T-helper 2 cell treated with Interferon-gamma antibody and Interleukin-4, amounts not matched to agents 5 μg/mL and 100 μg/mL, for 36 hours (primary cell): Measurements from ENCODE around the gene PTPRM.

Experiments used
- DNase-seq: peaks from one replicate; pipeline ENCODE4 v3.0.0; 2021; ENCODE audit warnings: low spot score
- H3K27ac Mint-ChIP-seq: one replicate; pipeline ENCODE4 v1.8.0; 2021; ENCODE audit warnings: mild to moderate bottlenecking, mixed read lengths
- H3K27me3 Mint-ChIP-seq: one replicate; pipeline ENCODE4 v1.8.0; 2021; ENCODE audit warnings: low read depth, mixed read lengths
- H3K36me3 Mint-ChIP-seq: one replicate; pipeline ENCODE4 v1.8.0; 2021; ENCODE audit warnings: low read depth, mixed read lengths
- H3K4me1 Mint-ChIP-seq: one replicate; pipeline ENCODE4 v1.8.0; 2021; ENCODE audit warnings: low read depth, mixed read lengths
- H3K4me3 Mint-ChIP-seq: one replicate; pipeline ENCODE4 v1.8.0; 2022; ENCODE audit warnings: mild to moderate bottlenecking, moderate library complexity, mixed read lengths
- H3K9me3 Mint-ChIP-seq: one replicate; pipeline ENCODE4 v1.8.0; 2021; ENCODE audit warnings: mixed read lengths

Gene PTPRM

DNA sequence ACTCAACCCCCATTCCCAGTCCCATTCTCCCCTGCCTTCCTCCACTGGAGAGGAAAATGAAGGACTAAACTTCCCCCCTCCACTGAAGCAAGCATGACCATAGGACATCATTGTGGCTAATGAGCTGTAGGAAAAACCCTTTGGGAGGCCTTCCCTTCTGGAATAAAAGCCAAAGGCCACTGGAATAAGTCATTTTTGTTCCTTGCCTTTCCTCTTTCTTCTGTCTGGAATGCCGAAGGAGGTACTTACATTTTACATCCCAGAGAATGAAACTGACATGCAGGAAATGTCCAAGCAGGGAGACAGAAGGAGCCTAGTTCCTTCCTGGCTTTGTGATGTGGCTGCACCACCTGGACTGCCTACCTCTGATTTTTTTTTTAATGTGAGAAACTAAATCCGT, 9.1 kb upstream of the PTPRM start:
- H3K27me3 Mint-ChIP-seq = peaks cover 2% of the 10 kb centered on the region
- H3K4me3 Mint-ChIP-seq = no peak overlapping the region
- H3K36me3 Mint-ChIP-seq = no peaks in the 10 kb centered on the region
- no peaks in the 10 kb centered on the region for H3K9me3 Mint-ChIP-seq
- no peak overlapping the region for H3K27ac Mint-ChIP-seq
- no peaks in the 10 kb centered on the region for H3K4me1 Mint-ChIP-seq
- DNase-seq = no peak

DNA sequence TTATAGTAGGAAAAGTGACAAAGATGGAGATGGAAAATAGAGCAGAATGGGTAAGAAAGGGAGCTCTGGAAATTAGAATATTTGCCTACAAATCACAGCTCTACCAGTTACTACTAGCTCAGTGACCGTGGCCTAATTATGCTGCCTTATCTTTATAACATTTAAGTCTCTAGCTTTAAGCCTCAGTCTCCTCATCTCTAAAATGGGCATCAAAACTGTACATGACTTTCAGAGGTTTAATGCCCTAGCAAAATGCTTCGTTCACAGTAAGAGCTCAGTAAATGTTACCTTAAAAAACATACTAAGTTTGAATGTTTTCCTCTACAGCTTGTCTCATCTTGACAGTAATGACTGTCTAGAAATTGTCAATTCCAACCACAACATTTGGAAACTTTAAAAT, 8.3 kb upstream of the PTPRM start:
- no peaks in the 10 kb centered on the region for H3K9me3 Mint-ChIP-seq
- no peaks in the 10 kb centered on the region for H3K36me3 Mint-ChIP-seq
- no peak for DNase-seq
- no peak overlapping the region for H3K4me3 Mint-ChIP-seq
- peaks cover 2% of the 10 kb centered on the region for H3K27me3 Mint-ChIP-seq
- H3K27ac Mint-ChIP-seq = no peak overlapping the region
- no peaks in the 10 kb centered on the region for H3K4me1 Mint-ChIP-seq

DNA sequence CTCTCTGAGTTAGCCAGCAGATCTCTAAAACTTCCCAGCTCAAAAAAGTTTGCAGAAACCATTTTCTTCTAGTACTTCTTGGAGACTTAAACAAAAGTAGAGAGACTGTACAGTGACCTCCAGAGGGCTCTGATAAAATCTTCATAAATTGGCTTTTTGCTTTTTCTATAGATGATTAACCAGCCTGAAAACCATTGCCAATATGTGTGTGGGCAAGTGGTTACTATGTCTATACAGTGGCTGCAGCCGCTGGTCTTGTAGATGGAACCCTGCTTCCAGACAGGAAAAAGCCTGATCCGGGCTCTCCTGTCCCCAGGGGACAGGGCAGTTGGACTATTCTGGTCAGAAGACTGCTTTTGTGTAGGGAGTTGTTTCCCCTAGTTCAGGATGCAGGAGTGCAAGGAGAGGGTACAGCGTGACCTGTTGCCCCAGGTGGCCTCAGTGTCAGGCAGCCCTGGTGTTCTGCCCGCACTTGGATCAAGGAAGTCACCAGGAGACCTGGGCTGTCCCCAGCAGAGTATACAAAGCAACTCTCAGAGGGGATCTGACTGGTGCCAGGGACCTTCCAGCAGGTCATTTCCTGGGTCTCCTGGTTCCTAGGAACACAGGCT, 7.3 kb upstream of the PTPRM start:
- DNase-seq = no peak
- Mint-ChIP-seq H3K4me1 (no peaks in the 10 kb centered on the region), H3K27ac (no peak overlapping the region), H3K4me3 (no peak overlapping the region), H3K9me3 (no peaks in the 10 kb centered on the region), H3K27me3 (peaks cover 10% of the 10 kb centered on the region), H3K36me3 (no peaks in the 10 kb centered on the region)

DNA sequence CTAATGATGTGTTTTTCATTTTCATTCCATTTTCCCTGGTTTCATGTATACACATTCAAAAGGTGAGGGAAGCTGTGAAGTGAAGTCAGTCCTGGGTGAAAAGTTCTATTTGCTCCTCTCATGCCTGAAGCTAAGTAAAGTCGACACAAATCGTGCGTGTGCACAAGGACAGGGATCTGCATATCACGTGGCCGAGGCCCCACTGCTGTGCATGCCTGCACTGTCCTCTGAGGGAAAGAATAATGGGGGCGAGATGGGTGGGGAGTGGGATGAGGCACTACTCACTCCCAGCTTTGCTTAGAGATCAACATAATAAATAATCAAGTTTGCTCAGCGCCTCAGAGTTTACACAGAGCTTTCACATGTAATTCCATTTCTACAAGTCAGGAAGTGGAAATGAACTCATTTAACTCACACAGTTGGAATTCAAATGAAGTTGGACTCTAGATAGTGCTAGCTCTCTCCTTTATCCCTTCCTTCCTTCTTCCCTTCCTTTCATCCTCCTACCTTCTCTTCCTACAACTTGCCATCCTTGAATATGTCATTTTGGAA, 5.1 kb upstream of the PTPRM start:
- no peaks in the 10 kb centered on the region for H3K36me3 Mint-ChIP-seq
- H3K9me3 Mint-ChIP-seq = no peaks in the 10 kb centered on the region
- H3K4me3 Mint-ChIP-seq = no peak overlapping the region
- H3K27me3 Mint-ChIP-seq = peaks cover 25% of the 10 kb centered on the region
- no peak overlapping the region for H3K27ac Mint-ChIP-seq
- DNase-seq = no peak
- H3K4me1 Mint-ChIP-seq = no peaks in the 10 kb centered on the region

DNA sequence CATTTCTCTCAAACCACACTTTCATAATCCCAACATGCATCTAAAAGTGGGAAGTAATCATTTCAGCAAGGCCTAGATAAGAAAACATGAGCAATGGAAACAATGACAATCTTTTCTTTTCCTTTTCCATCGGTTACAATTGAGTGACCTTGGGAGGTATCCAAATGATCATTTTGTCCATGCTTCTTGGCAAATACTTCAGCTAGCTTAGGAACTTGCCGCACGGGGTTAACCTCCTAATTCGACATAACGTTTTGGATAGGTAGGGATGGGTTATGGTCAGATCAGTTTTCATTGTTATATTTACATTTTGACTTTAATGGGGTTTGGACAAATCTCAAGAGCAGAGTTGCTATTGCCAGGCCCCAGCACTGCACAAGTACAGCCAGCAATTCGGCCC, 4.6 kb upstream of the PTPRM start:
- no peaks in the 10 kb centered on the region for H3K9me3 Mint-ChIP-seq
- H3K4me3 Mint-ChIP-seq = no peak overlapping the region
- no peak overlapping the region for H3K27ac Mint-ChIP-seq
- H3K4me1 Mint-ChIP-seq = no peaks in the 10 kb centered on the region
- no peak for DNase-seq
- H3K36me3 Mint-ChIP-seq = no peaks in the 10 kb centered on the region
- H3K27me3 Mint-ChIP-seq = peaks cover 25% of the 10 kb centered on the region

DNA sequence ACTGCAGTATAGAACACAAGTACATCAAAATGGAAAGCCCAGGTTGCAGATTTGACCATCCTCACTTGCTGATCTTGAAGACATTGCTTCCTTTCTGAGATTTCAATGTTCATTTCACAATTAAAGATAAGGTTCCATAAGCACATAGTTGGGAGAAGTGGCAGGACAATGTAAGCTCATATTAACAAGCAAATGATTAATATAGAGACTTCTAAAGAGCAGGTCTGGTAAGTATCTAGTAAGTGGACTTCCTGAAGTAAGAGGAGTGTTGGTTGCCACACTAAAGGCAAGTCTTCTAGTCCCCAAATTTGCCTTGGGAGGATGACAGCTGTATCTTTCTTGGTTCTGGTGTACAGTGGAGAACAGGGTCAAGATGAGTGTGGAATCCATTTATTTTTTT, 1.4 kb upstream of the PTPRM start:
- no peak overlapping the region for H3K27ac Mint-ChIP-seq
- no peaks in the 10 kb centered on the region for H3K36me3 Mint-ChIP-seq
- no peaks in the 10 kb centered on the region for H3K9me3 Mint-ChIP-seq
- H3K27me3 Mint-ChIP-seq = peaks cover 46% of the 10 kb centered on the region
- H3K4me3 Mint-ChIP-seq = no peak overlapping the region
- DNase-seq = no peak
- H3K4me1 Mint-ChIP-seq = no peaks in the 10 kb centered on the region

DNA sequence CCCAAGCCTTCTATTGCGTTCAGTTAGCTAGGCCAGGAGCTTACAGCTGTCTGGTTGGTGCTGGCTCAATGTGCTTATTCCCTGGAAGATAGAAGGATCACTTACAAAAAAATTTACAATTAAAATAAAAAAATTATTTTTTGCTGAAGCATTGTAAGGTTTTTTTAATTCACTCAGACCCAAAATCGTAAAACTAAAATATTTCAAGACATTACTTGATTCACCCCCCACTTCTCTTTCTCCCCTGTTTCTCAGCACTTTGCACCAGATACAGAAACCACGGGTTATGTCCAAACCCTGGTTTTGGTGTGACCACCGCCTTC, 911 bp upstream of the PTPRM start:
- H3K4me3 Mint-ChIP-seq = peak overlapping the region; percentile 66
- peaks cover 50% of the 10 kb centered on the region for H3K27me3 Mint-ChIP-seq

DNA sequence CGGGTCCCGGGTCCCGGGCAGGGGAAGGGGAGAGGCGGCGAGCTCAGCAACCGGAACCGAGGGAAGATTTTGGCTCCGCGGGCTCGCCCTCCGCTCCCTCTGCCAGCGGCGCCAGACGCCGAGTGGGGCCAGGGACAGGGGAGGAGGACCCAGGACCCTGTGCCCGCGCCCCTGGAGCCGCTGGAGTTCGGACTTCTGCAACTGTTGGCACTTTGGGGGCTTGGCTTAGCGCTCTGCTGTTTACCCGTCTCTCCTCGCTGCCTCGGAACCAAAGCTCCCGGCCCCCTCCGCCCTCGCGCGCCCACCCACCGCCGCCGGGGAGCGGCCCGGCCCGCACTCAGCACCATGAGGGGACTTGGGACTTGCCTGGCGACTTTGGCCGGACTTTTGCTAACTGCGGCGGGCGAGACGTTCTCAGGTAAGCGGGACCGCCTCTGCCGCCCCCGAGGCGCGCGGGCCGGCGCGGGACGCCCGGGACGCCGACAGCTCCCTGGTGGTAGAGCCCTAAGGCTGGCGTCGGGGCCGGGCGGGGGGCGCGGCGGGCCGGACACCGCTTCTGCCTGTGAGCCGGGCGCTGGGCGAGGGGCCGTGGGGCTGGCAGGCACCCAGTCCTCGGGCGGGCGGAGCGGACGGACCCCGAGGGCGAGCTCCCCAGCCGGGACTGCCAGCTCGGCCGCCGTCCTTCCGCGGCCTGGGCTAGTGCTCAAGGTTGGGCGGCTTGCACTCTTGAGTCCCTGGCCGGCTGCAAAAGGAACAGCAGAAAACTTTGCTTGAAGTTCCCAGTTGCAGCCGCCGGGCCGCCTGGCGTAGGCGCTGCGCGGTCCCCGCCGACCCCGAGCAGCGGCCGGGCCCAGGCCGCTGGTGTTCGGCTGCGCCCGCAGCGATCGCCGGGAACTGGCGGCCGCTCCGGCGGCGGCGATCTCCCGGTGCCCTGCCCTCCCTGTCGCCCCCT, 634 bp downstream of the PTPRM start:
- no peaks in the 10 kb centered on the region for H3K36me3 Mint-ChIP-seq
- no peak overlapping the region for H3K4me3 Mint-ChIP-seq
- H3K9me3 Mint-ChIP-seq = no peaks in the 10 kb centered on the region
- H3K27me3 Mint-ChIP-seq = peaks cover 52% of the 10 kb centered on the region
- no peak for DNase-seq
- H3K4me1 Mint-ChIP-seq = no peaks in the 10 kb centered on the region
- no peak overlapping the region for H3K27ac Mint-ChIP-seq

More for the DNA sequence above, 911 bp upstream of the PTPRM start:
- no peaks in the 10 kb centered on the region for H3K4me1 Mint-ChIP-seq
- no peaks in the 10 kb centered on the region for H3K9me3 Mint-ChIP-seq
- no peak overlapping the region for H3K27ac Mint-ChIP-seq
- H3K36me3 Mint-ChIP-seq = no peaks in the 10 kb centered on the region
- no peak for DNase-seq

DNA sequence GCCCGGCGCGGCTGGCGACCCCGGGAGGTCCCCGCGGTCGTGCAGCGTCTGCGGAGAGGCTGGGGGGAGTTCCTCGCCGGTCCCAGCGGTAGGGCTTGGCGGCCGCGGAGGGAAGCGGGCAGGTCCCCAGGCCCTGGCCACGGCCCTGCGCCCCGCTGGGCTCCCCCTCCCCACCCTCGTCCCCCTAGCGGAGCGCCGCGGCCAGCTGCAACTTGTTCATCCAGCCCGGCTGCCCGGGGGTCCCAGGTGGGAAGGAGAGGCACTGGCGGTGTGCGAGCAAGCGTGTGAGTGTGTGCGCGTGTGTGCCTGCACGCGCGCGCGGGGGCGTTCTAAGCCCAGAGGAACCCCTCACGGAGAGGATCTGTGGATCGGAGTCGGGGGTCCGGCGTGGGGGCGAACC, 1.3 kb downstream of the PTPRM start:
- Mint-ChIP-seq H3K9me3 (no peaks in the 10 kb centered on the region), H3K4me3 (no peak overlapping the region), H3K27ac (no peak overlapping the region), H3K27me3 (peaks cover 52% of the 10 kb centered on the region), H3K4me1 (no peaks in the 10 kb centered on the region), H3K36me3 (no peaks in the 10 kb centered on the region)
- no peak for DNase-seq

DNA sequence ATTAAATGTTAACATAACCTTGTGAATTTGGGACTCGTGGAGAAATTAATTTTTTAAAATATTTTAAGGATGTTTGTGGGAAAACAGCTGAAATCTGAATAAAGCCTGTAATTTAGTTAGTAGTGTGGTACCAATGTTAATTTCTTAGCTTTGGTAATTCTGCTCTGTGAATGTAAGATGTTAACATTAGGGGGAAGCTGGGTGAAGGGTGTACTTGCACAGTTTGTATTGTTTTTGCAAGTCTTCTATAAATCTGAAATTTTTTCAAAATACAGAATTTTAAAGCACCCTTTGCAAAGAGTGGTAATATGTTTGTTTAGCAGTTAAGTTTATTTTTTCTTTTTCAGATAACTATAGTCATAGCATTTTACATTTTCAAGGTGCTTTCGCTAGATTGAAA, 4.5 kb downstream of the PTPRM start:
- Mint-ChIP-seq H3K27me3 (peaks cover 29% of the 10 kb centered on the region), H3K9me3 (no peaks in the 10 kb centered on the region), H3K36me3 (no peaks in the 10 kb centered on the region), H3K4me3 (no peak overlapping the region), H3K27ac (no peak overlapping the region), H3K4me1 (no peaks in the 10 kb centered on the region)
- DNase-seq = no peak

DNA sequence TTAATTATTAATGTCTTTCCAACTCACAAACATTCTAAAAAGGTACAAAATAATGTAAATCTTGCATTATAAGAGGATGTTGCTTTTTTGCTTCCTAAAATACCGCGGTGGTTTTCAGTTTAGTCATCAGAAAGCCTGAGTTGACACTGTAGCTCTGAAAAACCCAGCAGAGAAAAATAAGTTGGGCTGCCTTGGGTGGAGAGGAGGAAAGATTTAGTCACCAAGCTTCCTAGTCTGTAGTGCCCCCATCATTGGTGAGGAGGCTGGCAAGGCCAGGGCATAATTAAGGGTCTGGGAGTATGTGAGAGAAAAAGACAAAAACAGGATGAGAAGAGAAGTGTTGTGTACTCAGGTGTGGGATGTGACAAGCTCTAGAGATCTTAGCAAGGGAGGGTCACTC, 5.7 kb downstream of the PTPRM start:
- Mint-ChIP-seq H3K4me3 (no peak overlapping the region), H3K27me3 (peaks cover 29% of the 10 kb centered on the region), H3K4me1 (no peaks in the 10 kb centered on the region), H3K36me3 (no peaks in the 10 kb centered on the region), H3K9me3 (no peaks in the 10 kb centered on the region), H3K27ac (no peak overlapping the region)
- no peak for DNase-seq

DNA sequence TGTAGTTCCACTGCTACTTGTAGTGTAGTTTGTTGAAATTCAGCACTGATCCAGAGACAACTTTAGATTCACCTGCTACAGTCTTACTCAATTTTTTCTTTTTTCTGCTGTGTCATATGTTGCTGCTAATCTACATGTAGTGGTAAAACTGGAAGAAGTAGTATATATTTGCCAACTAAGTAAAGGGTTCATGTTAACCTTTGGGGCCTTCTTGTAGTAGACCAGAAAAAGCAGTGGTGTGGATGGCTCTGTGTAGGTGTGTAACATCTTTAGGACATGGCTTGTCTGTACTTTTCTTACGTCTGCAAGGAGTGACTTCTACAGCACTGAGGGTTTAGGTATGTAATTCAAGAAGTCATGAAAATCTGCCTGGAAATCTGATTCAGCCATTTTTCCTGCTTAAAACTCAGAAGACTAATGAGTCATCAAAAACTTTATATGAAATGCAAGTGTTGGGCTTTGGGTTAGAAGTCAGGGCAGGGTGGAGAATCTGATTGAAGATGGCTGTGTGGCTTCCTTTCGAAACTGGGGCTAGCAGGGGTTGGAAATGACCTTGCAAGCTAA, 8.4 kb downstream of the PTPRM start:
- DNase-seq = no peak
- H3K27me3 Mint-ChIP-seq = peaks cover 9% of the 10 kb centered on the region
- no peak overlapping the region for H3K27ac Mint-ChIP-seq
- no peaks in the 10 kb centered on the region for H3K9me3 Mint-ChIP-seq
- H3K4me1 Mint-ChIP-seq = no peaks in the 10 kb centered on the region
- no peak overlapping the region for H3K4me3 Mint-ChIP-seq
- no peaks in the 10 kb centered on the region for H3K36me3 Mint-ChIP-seq

DNA sequence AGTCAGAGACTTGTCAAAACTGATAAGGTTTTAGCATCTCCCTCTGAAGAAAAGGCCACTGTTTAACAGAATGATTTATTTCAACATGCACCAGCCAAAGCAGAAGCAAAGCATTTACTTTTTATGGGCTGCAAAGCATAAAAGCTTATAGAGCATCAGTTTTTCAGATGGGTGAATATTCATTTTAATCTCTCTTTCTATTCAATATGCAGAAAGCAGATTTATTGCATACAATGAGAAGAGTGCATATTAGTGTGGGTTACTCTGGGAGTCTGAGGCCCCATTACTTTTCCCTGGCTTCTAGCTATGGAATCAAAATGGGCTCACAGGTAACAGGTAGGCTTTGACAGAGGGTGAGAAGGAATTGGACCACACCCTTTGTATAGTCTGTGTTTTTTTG, 9.0 kb downstream of the PTPRM start:
- Mint-ChIP-seq H3K4me1 (no peaks in the 10 kb centered on the region), H3K27me3 (peaks cover 5% of the 10 kb centered on the region), H3K36me3 (no peaks in the 10 kb centered on the region)

DNA sequence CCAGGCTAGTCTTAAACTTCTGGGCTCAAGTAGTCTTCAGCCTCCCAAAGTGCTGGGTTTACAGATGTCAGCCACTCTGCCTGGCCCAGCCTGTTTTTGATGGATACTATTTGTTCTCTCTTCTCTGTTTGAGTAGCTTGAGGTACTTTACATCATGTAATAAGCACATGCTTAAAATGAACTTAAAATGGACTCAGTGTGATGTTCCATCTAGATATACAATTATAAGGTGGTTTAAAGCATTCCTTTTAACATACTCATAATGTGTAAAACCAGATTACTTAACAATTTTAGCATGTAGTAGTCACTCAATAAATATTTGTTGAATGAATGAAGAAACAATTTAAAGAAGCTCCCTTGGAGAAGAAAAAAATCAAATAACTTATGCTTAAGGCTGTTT, 9.6 kb downstream of the PTPRM start:
- Mint-ChIP-seq H3K27me3 (peaks cover 1% of the 10 kb centered on the region), H3K4me3 (no peak overlapping the region), H3K4me1 (no peaks in the 10 kb centered on the region), H3K36me3 (no peaks in the 10 kb centered on the region), H3K9me3 (no peaks in the 10 kb centered on the region), H3K27ac (no peak overlapping the region)
- no peak for DNase-seq

More for the DNA sequence above, 9.0 kb downstream of the PTPRM start:
- DNase-seq = no peak
- H3K9me3 Mint-ChIP-seq = no peaks in the 10 kb centered on the region
- no peak overlapping the region for H3K4me3 Mint-ChIP-seq
- H3K27ac Mint-ChIP-seq = no peak overlapping the region
